ENCODE data around the gene ECHDC3. TPM values are rescaled to one million over a fixed set of nuclear protein-coding genes. Genes with fewer than 3 reads are reported as not detected.
"Not testable (repeated sequence)": the region's sequence is repeated elsewhere in the genome, so short reads cannot be mapped to it uniquely, and the experiment has no call there.

Gene ECHDC3
- total RNA-seq, 1 experiment from 2014 or later, result 15.7 TPM

DNA sequence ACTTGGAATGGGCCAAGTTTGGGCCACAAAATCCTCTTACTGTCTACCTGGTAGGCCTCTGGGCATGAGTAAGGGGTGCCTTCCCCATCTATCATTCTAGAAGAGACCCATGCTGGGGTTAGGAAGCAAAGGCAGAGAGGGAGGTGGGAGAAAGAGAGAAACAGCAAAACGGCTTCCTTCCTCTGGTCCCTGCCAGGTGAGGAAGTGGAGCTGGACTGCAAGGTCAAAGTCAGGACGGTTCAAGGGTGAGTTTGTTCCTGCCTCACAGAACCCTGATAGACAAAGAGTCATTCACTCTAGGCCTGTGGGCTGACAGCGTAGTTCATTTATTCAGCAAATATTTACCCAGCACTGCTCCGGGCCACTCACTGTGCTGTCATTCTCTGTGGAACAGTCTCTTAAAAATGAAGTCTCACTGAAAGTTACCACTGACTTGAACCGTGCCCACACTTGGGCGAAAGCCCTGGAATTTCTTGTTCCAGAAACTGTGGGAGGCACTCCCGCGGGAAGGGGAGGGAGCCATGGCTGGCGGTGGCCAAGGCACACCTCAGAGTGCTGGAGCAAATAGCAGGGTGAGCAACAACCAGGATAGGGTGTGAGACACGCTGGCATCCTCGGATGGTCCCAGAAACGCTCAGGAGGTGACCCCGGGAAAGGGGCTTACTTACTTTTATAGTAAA, 26.2 kb upstream of the ECHDC3 start:
- DNase-seq (ENCODE audit: extremely low read depth, low read depth), result no peak

DNA sequence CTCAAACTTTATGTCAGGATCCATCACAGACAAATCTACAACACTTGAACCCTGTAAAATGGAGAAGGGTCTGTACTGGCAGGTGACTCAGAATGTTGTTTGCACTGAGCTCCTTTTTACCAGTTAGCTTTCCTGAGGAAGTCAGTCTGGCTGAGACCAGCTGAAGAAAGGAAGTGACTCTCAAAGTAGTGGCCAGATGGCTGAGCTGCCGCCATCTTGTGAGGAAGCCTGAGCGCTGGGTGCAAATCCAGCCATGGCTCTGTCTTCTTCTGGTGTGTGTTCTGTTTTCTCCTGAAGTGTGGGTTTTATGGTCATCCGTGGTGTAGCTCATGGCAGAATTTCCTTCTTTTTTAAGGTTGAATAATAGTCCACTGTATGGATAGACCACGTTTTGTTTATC, 25.5 kb upstream of the ECHDC3 start:
- DNase-seq (ENCODE audit: extremely low read depth, low read depth), result no peak

DNA sequence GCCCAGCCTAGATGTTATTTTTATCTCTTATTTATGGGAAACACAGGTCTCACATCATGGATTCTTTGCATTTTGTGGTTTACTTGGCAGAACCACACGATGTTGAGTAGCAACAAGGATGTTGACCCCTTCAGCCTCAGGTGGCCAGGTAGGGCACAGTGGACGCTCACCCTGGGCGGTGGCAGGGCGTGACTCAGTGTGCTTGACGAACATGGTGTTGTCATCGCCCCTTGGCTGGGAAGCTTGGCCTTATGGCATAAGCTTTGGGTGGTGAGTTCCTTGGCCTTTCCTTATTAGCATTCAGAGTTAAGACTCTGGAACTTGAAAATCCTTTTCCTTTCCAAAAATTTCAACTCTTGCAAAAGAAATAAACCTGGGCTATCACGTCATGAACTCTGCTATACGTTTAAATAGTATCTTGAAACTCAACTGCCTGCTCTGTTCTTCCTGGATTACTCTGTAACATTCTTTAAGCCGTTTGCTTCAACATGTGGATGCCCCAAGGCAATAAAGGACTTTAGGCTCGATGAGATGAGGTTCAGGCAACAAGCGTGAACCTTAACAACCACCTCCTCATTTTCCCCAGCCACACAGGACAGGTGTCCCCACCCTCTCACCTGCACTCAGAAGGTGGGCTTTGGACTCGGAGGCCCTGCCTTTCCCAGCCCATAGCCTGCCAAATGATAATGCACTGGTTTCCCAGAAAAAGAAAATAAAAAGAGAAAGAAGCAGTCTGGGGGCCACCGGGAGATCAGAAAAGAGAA, 22.5 kb upstream of the ECHDC3 start:
- no peak for DNase-seq (ENCODE audit: extremely low read depth, low read depth)

DNA sequence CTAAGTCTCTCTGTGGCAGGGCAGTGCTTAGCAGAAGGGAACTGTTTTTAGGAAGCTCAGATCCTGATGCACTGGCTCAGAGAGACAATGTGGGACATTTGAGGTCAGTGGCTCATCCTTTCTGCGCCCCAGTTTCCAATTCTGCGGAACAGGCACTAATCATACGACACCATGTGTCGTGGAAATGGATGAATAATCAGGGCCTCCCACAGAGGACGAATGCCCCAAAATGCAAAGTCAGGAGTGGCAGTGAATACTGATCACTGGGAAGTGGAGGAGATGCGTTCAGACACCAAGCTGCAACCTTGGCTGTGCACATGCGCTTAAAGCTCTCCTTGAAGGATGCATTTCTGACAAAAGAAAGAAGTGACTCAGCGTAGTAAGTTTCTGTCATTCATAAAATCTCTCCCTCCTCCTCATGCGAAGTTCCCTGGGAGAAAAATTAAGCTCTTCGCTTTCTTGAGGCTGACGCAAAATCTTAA, 21.9 kb upstream of the ECHDC3 start:
- DNase-seq (ENCODE audit: extremely low read depth, low read depth), result no peak

DNA sequence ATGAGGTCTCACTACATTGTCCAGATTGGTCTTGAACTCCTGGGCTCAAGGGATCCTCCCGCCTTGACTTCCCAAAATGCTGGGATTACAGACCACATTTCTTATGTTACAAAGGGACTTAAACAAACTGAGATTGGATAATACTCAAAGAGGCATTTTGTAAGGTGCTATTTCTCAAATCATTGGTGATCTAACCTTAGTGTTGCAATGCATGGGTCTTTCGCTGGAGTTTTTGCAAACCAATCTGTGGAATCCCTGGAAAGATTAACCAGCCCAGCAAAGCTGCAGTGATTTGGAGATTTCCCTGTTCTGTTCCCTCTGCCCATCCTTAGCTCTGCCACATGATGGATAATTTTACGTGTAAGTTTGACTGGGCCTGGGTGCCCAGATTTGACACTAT, 20.4 kb upstream of the ECHDC3 start:
- DNase-seq (ENCODE audit: extremely low read depth, low read depth), result no peak

DNA sequence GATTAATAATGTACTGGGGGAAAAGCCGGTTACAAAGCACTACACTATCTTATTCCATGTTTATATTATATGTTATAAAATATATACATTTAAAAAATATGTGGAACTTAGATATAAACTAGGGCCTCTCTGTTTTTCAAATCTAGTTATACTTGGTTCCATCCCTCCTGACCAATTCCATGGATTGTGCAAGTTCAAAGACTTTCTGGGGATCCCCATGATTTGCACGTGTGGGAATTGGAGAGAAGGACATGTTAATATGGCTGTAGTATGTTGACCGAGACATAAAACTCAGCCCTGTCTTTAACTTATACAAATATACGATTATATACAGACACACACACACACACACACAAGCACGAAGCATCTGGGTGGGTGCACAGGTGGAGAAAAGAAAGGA, 18.8 kb upstream of the ECHDC3 start:
- DNase-seq (ENCODE audit: extremely low read depth, low read depth), result no peak

DNA sequence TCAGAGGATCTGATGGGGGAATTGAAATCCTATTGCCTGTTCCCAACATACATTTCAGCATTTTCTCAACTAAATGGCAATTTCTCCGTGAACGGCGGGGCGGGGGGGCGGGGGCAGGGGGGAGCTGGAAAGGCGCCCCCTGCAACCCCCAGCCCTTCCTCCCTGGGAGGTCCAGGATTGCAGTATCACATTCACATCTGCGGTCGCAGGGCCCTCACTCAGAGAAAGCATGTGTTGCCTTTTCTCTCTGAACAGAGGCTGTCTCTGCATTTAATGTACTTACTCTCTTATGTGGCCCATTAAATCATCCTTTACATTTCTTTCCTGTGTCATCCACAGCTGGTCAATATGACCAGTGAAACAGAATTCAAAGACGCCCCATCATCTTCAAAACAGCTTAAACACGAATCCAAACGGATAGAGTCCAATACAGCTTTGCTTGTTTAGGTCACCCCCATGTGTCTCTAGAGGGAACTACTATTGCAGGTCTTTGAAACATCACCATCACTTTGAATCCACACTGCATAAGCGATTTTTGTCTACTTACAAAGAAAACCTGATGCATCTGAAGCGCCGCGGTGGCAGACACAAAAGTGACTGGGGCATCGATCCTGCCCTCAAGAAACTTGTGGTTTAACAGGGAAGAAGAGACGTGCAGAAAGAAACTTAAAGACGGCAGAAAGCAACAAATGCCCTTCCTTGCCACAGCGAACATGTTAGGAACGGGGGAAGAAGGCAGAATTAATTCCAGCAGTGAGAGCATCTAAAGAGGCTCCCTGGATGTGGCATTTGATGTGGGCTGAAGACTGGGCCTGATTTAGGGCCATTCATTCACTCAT, 17.0 kb upstream of the ECHDC3 start:
- peak; percentile 39 for DNase-seq (ENCODE audit: extremely low read depth, low read depth)

DNA sequence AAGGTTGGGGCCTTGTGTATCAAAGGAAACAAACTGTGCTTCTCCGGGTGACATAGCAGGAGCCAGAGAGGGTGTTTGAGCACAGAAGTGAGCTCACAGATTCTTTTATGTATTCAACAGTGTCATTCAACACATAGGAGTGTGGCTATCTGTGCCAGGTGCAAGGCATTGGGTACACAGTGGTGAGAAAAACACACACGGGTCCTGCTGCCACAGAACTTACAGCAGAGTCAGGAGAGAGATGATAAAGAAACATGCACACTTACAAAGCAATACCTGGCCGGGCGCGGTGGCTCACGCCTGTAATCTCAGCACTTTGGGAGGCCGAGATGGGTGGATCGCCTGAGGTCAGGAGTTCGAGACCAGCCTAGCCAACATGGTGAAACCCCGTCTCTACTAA, 16.3 kb upstream of the ECHDC3 start:
- no peak for DNase-seq (ENCODE audit: extremely low read depth, low read depth)

DNA sequence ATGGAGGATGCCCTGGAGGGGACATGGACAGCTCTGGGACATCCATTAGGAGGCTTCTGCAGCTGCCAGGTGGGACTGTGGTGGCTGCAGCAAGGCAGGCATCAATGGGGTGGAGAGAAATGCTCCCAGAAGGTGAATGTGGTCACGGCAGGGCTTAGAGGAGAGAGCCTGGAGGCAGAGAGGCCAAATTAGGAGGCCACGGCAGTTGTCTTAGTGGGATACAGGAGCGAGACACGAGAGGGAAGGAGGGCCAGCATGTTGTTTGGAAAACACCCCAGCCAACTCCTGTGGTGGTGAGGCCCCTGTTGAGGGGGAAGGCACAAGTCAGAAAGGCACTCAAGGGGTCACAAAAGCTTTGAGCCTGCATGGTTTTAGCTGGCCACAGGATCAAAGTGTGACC, 14.6 kb upstream of the ECHDC3 start:
- no peak for DNase-seq (ENCODE audit: extremely low read depth, low read depth)

DNA sequence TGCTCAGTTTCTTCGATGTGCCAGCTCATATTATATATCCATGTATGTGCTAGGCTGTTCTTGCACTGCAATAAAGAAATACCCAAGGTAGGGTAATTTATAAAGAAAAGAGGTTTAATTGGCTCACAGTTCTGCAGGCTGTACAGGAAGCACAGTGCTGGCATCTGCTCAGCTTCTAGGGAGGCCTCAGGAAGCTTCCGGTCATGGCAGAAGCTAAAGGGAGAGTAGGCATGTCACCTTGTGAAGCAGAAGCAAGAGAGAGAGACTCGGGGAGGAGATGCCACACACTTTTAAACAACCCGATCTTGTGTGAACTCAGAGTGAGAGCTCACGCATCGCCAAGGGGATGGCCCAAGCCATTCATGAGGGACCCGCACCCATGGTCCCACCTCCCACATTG, 13.8 kb upstream of the ECHDC3 start:
- no peak for DNase-seq (ENCODE audit: extremely low read depth, low read depth)

DNA sequence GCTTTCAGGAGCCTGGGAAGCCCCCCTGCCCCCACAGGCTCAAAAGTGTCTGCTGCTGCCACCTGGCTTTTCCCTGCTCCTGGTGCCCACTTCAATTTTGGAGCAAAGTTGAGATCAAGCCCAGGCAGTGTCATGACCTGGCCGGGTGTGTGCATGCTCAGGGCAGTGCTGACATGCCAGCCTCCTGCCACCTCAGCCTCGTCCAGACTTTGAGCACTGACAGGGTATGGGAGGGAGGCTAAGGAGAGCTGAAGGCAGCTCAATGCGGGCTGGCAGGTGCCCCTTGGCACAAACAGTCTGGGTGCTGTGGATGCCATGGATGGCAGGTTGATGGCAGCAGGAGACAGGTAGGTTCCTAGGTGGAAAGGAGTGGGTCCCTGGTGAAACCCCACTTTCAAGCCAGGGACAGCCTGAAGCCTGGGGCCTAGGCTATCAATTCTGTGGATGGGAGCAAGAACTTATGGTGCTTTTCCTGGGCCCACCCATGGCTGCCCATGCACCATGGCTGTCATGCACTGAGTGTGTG, 12.3 kb upstream of the ECHDC3 start:
- no peak for DNase-seq (ENCODE audit: extremely low read depth, low read depth)

DNA sequence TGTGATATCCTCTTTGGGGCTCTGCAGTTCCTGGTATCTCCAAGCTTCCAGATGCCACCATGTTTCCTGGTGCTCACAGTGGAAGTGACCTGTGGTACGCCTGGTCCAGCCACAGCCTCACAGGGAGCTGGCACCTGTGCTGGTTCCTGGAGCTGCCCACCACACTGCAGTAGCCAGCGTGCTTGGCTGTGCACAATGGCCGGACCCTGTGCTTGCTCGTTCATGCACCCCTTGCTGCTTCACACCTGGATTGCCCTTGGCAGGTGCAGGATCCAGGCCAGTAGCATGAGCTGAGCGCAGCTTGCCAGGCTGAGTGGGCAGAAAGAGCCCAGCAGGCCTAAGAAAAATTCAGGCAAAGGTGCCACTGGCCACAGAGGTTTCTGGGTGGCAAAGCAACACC, 11.4 kb upstream of the ECHDC3 start:
- no peak for DNase-seq (ENCODE audit: extremely low read depth, low read depth)

DNA sequence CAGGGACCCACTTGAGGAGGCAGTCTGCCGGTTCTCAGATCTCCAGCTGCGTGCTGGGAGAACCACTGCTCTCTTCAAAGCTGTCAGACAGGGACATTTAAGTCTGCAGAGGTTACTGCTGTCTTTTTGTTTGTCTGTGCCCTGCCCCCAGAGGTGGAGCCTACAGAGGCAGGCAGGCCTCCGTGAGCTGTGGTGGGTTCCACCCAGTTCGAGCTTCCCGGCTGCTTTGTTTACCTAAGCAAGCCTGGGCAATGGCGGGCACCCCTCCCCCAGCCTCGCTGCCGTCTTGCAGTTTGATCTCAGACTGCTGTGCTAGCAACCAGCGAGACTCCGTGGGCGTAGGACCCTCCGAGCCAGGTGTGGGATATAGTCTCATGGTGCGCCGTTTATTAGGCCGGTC, 5.4 kb upstream of the ECHDC3 start:
- DNase-seq (ENCODE audit: extremely low read depth, low read depth), result not testable (repeated sequence)

DNA sequence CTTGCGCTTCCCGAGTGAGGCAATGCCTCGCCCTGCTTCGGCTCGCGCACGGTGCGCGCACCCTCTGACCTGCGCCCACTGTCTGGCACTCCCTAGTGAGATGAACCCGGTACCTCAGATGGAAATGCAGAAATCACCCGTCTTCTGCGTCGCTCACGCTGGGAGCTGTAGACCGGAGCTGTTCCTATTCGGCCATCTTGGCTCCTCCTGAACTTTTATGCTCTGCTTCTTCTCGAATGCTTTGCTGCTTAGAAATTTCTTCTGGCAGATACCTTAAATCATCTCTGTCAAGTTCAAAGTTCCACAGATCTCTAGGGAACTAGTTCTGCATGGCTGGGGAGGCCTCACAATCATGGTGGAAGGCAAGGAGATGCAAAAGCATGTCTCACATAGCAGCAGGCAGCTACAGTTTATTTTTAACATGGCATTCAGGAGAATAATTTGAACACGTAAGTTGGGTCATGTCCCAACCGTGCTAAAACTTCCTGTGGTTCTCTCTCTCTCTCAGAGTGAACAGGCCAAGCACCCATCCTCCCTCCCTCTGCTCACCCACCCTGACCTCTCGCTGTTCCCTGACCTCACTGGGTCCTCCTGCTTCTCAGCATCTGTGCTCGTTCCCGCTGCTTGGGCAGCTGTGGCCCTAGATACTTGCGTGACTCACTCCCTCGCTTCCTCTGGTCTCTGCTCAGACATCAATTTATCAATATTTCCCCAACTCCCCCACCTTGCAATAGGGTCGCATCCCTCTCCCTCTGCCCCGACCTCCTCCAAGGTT, 4.7 kb upstream of the ECHDC3 start:
- not testable (repeated sequence) for DNase-seq (ENCODE audit: extremely low read depth, low read depth)

DNA sequence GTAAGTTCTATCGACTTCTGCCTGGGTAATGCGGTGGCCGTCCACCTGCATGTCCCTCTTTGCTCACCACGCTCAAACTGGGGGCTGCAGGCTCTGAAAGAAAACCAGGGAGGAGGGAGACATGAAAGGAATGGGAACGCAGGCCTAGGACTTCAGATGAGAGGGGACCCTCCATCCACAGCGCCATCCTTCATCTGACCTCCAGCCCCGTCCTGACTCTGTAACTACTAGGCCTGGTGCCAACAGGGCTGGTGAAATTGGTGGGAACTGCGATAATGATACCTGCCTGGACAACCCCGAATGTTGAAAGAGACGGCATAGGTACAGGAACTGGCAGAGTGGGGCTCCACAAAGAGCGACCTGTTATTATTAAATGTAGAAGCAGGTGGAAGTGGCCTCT, 1.3 kb upstream of the ECHDC3 start:
- DNase-seq (ENCODE audit: extremely low read depth, low read depth), result no peak

DNA sequence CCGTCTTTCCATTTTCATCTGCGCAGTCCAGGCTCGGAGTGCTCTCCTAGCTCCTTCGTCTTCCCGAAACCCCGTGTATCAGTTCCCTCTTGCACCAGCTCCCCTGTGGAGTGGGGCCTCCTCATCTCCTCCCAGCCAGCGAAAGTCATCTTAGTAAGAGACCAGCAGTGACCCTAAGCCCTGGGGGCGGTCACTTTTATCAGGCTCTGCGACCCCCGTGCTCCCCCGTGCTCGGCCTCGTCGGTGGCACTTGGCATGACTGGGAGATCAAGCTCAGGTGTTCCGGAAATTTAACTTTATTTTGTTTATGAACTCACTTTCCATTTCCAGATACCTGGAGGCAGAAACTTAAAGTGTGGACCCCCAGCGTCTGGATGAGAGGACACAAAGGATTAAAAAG, 574 bp upstream of the ECHDC3 start:
- DNase-seq (ENCODE audit: extremely low read depth, low read depth), result no peak

DNA sequence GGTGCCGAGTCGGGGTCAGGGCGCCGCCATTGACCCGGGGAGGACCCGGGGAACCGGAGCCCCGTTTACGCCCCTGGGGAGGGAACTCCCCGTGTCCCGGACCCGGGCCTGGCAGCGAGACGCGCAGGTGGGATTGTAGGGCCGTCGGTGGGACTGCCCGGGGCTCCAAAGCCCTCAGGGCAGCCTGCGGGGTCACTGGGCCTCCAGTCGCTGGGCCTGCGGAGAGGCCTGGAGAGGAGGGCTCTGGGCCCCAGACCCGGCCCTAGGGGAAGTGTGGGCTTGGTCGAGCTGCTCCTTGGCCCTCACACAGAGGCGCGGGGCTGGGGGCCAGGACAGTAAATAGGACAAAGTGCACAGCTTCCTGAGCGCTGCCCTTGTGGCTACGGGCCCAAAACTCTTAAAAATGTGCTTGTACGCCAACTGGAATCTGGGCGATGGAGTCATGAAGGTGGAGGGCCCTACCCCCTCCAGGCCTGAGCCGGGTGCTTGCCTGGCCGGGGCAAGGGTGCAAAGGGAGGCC, 657 bp downstream of the ECHDC3 start:
- no peak for DNase-seq (ENCODE audit: extremely low read depth, low read depth)

DNA sequence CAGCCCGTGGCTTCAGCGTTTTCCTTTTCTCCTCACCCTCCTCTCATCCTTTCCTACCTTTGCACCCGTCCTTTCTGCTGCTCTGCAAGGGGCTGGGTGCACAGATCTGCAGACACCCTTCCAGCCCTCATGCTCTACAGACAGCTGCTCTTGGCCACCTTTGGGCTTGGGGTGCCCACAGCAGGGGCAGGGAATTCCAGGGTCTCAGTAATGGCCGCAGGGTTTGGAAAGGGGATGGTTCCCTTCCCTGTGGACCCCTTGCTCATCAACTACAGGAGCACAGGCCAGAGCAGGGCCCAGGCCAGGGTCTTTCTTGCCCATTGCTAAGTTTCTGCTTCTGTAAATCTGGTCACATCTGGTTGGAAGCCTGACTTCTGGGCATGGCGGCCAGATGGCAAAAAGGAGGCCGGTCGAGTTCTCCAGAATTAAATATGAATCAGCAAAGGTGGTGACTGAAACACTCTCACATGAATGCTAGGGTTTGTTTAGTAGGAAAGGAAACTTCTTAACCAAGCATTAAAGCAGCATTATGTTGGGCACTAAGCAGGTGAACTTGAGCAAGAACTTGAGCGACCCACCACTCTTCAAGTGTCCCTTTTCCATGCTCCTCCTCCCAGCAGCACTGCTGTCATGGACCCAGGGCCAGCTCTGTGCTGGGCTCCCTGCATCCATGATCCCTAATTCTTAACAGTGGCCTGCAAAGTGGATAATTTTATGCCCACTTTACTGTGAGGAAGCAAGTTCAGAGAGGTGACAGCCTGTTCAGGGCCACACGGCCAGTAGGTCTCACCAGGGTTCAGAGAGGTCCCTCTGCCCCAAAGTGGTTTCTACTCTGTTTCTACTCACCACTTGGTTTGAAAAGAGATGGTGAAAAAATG, 1.5 kb downstream of the ECHDC3 start:
- DNase-seq (ENCODE audit: extremely low read depth, low read depth), result no peak

DNA sequence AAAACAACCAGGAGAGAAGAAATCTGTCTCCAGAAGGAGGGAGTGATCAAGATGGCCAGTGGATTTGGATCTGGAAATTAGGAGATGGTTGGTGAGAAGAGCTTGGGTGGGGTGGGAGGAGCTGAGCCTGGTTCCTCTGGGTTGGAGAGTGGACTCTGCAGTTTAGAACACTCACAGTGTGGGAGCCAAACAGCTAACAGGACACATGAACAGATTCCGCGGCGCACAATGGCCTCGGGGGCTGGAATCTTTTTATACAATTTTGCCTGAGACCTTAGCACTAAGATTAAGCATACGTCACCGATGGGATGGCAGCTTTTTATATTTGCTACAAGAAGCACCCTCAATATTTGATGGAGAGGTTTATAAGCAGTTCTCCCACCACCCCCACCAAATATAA, 2.9 kb downstream of the ECHDC3 start:
- no peak for DNase-seq (ENCODE audit: extremely low read depth, low read depth)
